CD14-positive monocyte (primary cell): ENCODE measurements around the gene MED15. TPM values are rescaled to one million over a fixed set of nuclear protein-coding genes. Genes with fewer than 3 reads are reported as not detected.

ENCODE experiments used
- DNase-seq, 3 donors: peaks; one replicate each; pipeline ENCODE4 v3.0.0-alpha.2; 2011 to 2022
- H2AFZ ChIP-seq: 2 replicates; pipeline ENCODE4 v1.6.0; 2012; ENCODE audit warnings: mild to moderate bottlenecking, low read depth, low read length, inconsistent platforms; ENCODE audit not compliant: insufficient read depth, poor library complexity, severe bottlenecking
- H3K27ac ChIP-seq, 2 donors: 1 replicate in 1 of 2; 2 replicates in 1 of 2; pipeline ENCODE4 v1.5.1; 2012 to 2013; ENCODE audit warnings: low read length in 2 of 2, control low read depth in 1 of 2, inconsistent platforms in 1 of 2, low read depth in 1 of 2, mild to moderate bottlenecking in 1 of 2
- H3K27me3 ChIP-seq, 2 donors: one replicate each; pipeline versions ENCODE4 v1.6.0 to v1.6.1; 2011 to 2013; ENCODE audit warnings: low read length in 2 of 2; ENCODE audit not compliant: control insufficient read depth in 2 of 2, insufficient read depth in 2 of 2
- H3K36me3 ChIP-seq, 2 donors: replicated peaks in 1 of 2; 1 replicate in 1 of 2; 2 replicates in 1 of 2; pipeline versions ENCODE4 v1.5.1 to v1.6.1; 2012 to 2013; ENCODE audit warnings: low read length in 2 of 2, control low read depth in 1 of 2, inconsistent platforms in 1 of 2, mild to moderate bottlenecking in 1 of 2; ENCODE audit not compliant: insufficient read depth in 2 of 2, control insufficient read depth in 1 of 2
- H3K4me1 ChIP-seq, 2 donors: 1 replicate in 1 of 2; 2 replicates in 1 of 2; pipeline versions ENCODE4 v1.5.1 to v1.6.1; 2012 to 2013; ENCODE audit warnings: low read length in 2 of 2, control low read depth in 1 of 2, inconsistent platforms in 1 of 2, mild to moderate bottlenecking in 1 of 2, moderate library complexity in 1 of 2; ENCODE audit not compliant: insufficient read depth in 2 of 2, control insufficient read depth in 1 of 2
- H3K4me2 ChIP-seq: replicated peaks from 2 replicates; pipeline ENCODE3; 2012; ENCODE audit warnings: low read length, moderate library complexity, mild to moderate bottlenecking; ENCODE audit not compliant: poor library complexity, severe bottlenecking; ENCODE audit errors: extremely low read depth
- H3K4me3 ChIP-seq, 3 experiments: fragments of 200-600 bp in 1 of 3; sonication (generic) in 1 of 3; replicated peaks in 1 of 3; 1 replicate in 2 of 3; 2 replicates in 1 of 3; pipeline ENCODE4 v1.5.1; 2011 to 2013; ENCODE audit warnings: low read length in 3 of 3, mild to moderate bottlenecking in 3 of 3, control low read depth in 2 of 3, low read depth in 2 of 3, inconsistent platforms in 1 of 3, moderate library complexity in 1 of 3
- H3K79me2 ChIP-seq: 2 replicates; pipeline ENCODE4 v1.6.0; 2012; ENCODE audit warnings: mild to moderate bottlenecking, control low read depth, inconsistent platforms, low read length, moderate library complexity; ENCODE audit not compliant: insufficient read depth
- H3K9ac ChIP-seq: 2 replicates; pipeline ENCODE4 v1.6.0; 2017; ENCODE audit warnings: low read length, mild to moderate bottlenecking; ENCODE audit not compliant: insufficient read depth, poor library complexity, severe bottlenecking
- H3K9me3 ChIP-seq, 2 donors: replicated peaks in 1 of 2; 1 replicate in 1 of 2; 2 replicates in 1 of 2; pipeline versions ENCODE4 v1.5.1 to v1.6.1; 2012 to 2013; ENCODE audit warnings: low read length in 2 of 2, control low read depth in 1 of 2; ENCODE audit not compliant: control insufficient read depth in 1 of 2, insufficient read depth in 1 of 2
- H4K20me1 ChIP-seq: 2 replicates; pipeline ENCODE4 v1.6.0; 2012; ENCODE audit warnings: mild to moderate bottlenecking, low read length, control low read depth, moderate library complexity; ENCODE audit not compliant: insufficient read depth
- H3K27ac Mint-ChIP-seq, 7 donors: one replicate each; pipeline ENCODE4 v1.8.0; 2020; ENCODE audit warnings: mild to moderate bottlenecking in 7 of 7, mixed read lengths in 7 of 7, moderate library complexity in 6 of 7, inconsistent platforms in 2 of 7
- H3K27me3 Mint-ChIP-seq, 3 donors: one replicate each; pipeline ENCODE4 v1.8.0; 2021 to 2022; ENCODE audit warnings: low read depth in 3 of 3, mild to moderate bottlenecking in 3 of 3, mixed read lengths in 3 of 3, moderate library complexity in 3 of 3, inconsistent platforms in 1 of 3
- H3K36me3 Mint-ChIP-seq, 2 donors: one replicate each; pipeline ENCODE4 v1.8.0; 2020; ENCODE audit warnings: mixed read lengths in 2 of 2, inconsistent platforms in 1 of 2, mild to moderate bottlenecking in 1 of 2
- H3K4me1 Mint-ChIP-seq: one replicate; pipeline ENCODE4 v1.8.0; 2020; ENCODE audit warnings: mild to moderate bottlenecking, mixed read lengths
- H3K4me3 Mint-ChIP-seq, 2 donors: one replicate each; pipeline ENCODE4 v1.8.0; 2020; ENCODE audit warnings: mild to moderate bottlenecking in 2 of 2, mixed read lengths in 2 of 2, moderate library complexity in 1 of 2
- H3K9me3 Mint-ChIP-seq, 7 donors: one replicate each; pipeline ENCODE4 v1.8.0; 2020 to 2022; ENCODE audit warnings: mixed read lengths in 7 of 7, mild to moderate bottlenecking in 6 of 7, moderate library complexity in 6 of 7, inconsistent platforms in 2 of 7
- CTCF ChIP-seq: fragments of 200-600 bp; IDR thresholded peaks from one replicate; pipeline ENCODE4 v1.8.0; 2022; ENCODE audit warnings: antibody characterized with exemption, mild to moderate bottlenecking
- WGBS: methylation state at CpG from one replicate; pipeline ENCODE4 v1.1.5; 2013; ENCODE audit warnings: missing lambda C conversion rate; ENCODE audit not compliant: insufficient coverage; 5-methylcytosine and 5-hydroxymethylcytosine counted together
- intact Hi-C, 2 donors: fragments of 100-400 bp; cut with micrococcal nuclease; formaldehyde crosslinking; loops; one replicate each; pipeline versions ENCODE4 v1.15.0 to v1.15.1; 2023
- polyA plus RNA-seq, 3 donors: library from polyadenylated mRNA; depleted of rRNA in 1 of 3; unstranded in 2 of 3; stranded (reverse) in 1 of 3; fragments of 300-500 nt in 2 of 3; fragments of >200 nt in 1 of 3; fragmentation: Illumina TruSeq in 2 of 3; gene quantifications; 1 replicate in 2 of 3; 2 replicates in 1 of 3; pipeline ENCODE4 v1.2.3, GENCODE V29; 2012 to 2021

The MED15 gene
- polyA plus RNA-seq, 3 donors: 10.0 to 126 (median 17.8) TPM

DNA sequence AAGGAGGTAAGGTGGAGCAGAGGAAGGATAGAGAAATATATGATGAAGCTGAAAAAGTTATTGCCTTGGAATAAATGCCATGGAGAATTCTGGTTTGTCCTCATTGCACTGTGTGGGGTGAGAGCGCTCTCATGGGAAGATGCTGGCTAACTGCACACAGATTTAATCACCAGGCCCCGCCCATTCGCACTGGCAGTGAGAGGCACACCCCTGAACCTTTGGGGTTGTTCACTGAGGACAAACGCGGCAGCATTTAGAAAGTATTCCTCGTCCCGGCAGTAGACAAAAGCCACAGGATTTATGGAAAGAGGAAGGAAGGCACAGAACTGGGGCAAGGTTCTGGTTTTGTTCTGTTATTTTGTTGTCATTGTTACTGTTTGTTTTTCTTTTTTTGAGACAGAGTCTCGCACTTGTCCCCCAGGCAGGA, 70.2 kb downstream of the MED15 start:
- H3K4me2 ChIP-seq: no peak overlapping the region
- peaks cover 91% of the 10 kb centered on the region for H4K20me1 ChIP-seq
- H3K9me3 ChIP-seq: no peaks in the 10 kb centered on the region
- peaks cover 0 to 2% (median 0%) of the 10 kb centered on the region in 7 donors for H3K9me3 Mint-ChIP-seq
- DNase-seq: no peak
- H3K9ac ChIP-seq: no peak overlapping the region
- H3K4me3 ChIP-seq: no peak overlapping the region
- no peak for TF ChIP-seq CTCF
- H2AFZ ChIP-seq: no peak overlapping the region
- no peaks in the 10 kb centered on the region for H3K27me3 Mint-ChIP-seq
- 73% methylated on average over 7 of the region's 8 CpGs for WGBS
- H3K4me1 ChIP-seq: peaks cover 10% of the 10 kb centered on the region in 2 donors
- H3K4me3 Mint-ChIP-seq: no peak overlapping the region
- no peaks in the 10 kb centered on the region for H3K27me3 ChIP-seq
- H3K27ac ChIP-seq: peak overlapping the region in 1 of 2 donors; percentile 71
- H3K79me2 ChIP-seq: peaks cover 10% of the 10 kb centered on the region
- H3K27ac Mint-ChIP-seq: peak overlapping the region in 2 of 7 donors; percentile 26 to 36
- intact Hi-C loops: no loop called here
- peaks cover 68 to 95% of the 10 kb centered on the region in 2 donors for H3K36me3 Mint-ChIP-seq
- peaks cover 92 to 99% of the 10 kb centered on the region in 2 donors for H3K36me3 ChIP-seq
- peaks cover 20% of the 10 kb centered on the region for H3K4me1 Mint-ChIP-seq

DNA sequence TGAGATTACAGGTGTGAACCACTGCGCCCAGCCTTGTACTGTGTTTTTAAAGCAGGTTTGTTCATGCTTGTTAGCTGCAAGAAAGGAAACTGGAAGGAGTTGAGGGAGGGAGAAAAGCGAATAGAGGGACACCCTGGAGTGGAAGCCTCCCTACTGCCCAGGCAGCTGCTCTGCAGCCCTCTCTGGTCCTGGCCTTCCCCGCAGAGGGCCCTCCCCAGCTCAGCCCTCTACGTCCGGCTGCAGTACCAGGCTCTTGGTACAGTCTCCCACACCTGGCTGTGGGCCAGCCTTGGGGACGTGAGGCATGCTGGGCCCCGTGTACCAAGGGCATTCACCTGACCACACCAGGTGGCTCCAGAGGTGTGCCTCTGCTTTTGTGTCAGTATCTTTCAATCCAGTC, 70.8 kb downstream of the MED15 start:
- 95% methylated on average over 6 of the region's 7 CpGs for WGBS
- H3K9me3 Mint-ChIP-seq: peaks cover 0 to 2% (median 0%) of the 10 kb centered on the region in 7 donors
- no peaks in the 10 kb centered on the region for H3K27me3 Mint-ChIP-seq
- H3K27me3 ChIP-seq: no peaks in the 10 kb centered on the region
- H4K20me1 ChIP-seq: peaks cover 91% of the 10 kb centered on the region
- H3K79me2 ChIP-seq: peaks cover 10% of the 10 kb centered on the region
- TF ChIP-seq CTCF: no peak
- no peak overlapping the region for H3K4me3 Mint-ChIP-seq
- H2AFZ ChIP-seq: no peak overlapping the region
- peaks cover 70 to 95% of the 10 kb centered on the region in 2 donors for H3K36me3 Mint-ChIP-seq
- H3K27ac ChIP-seq: peak overlapping the region in 1 of 2 donors; percentile 4
- H3K9me3 ChIP-seq: no peaks in the 10 kb centered on the region
- no peak overlapping the region for H3K4me2 ChIP-seq
- H3K4me3 ChIP-seq: no peak overlapping the region
- H3K4me1 Mint-ChIP-seq: peaks cover 20% of the 10 kb centered on the region
- intact Hi-C loops: no loop called here
- H3K9ac ChIP-seq: no peak overlapping the region
- H3K27ac Mint-ChIP-seq: peak overlapping the region in 3 of 7 donors; percentile 18 to 68 (median 26)
- no peak for DNase-seq
- H3K4me1 ChIP-seq: peaks cover 10% of the 10 kb centered on the region in 2 donors
- H3K36me3 ChIP-seq: peaks cover 92 to 99% of the 10 kb centered on the region in 2 donors
